ENCODE results near the gene SEL1L.

The SEL1L gene

GRCh38 chr14:81450100-81450531, 83.5 kb downstream of the SEL1L start (continued):
- no peak for TF ChIP-seq PBX3 (CRISPR knock-in tag; IDR thresholded peaks at IDR 0.05)
- no peak for TF ChIP-seq ZNF626 (tag by site-specific recombination; IDR thresholded peaks at IDR 0.05)
- no peak for TF ChIP-seq ZNF600 (tag by site-specific recombination; IDR thresholded peaks at IDR 0.05)
- TF ChIP-seq ZNF140 (tag by site-specific recombination; IDR thresholded peaks at IDR 0.05): no peak
- TF ChIP-seq PRDM2 (tag by site-specific recombination; IDR thresholded peaks at IDR 0.05; ENCODE audit: borderline replicate concordance): no peak
- TF ChIP-seq SP7 (tag by site-specific recombination; IDR thresholded peaks at IDR 0.05): no peak
- TF ChIP-seq ZNF335 (tag by site-specific recombination; conservative IDR thresholded peaks at IDR 0.05): no peak
- no peak for TF ChIP-seq CTCF (tag by site-specific recombination; IDR thresholded peaks at IDR 0.05)
- TF ChIP-seq SCRT1 (tag by site-specific recombination; IDR thresholded peaks at IDR 0.05; ENCODE audit: borderline replicate concordance): no peak
- no peak for TF ChIP-seq ZSCAN30 (tag by site-specific recombination; IDR thresholded peaks at IDR 0.05)
- TF ChIP-seq SP3 (tag by site-specific recombination; IDR thresholded peaks at IDR 0.05): no peak
- TF ChIP-seq ZNF2 (tag by site-specific recombination; IDR thresholded peaks at IDR 0.05): no peak
- TF ChIP-seq ZSCAN16 (tag by site-specific recombination; IDR thresholded peaks at IDR 0.05): no peak
- peak; percentile 24; the same call in 1 of the 2 replicates for TF ChIP-seq ZIC2 (tag by site-specific recombination; IDR thresholded peaks at IDR 0.05)
- no peak for TF ChIP-seq KLF8 (tag by site-specific recombination; IDR thresholded peaks at IDR 0.05)
- TF ChIP-seq ZNF560 (tag by site-specific recombination; IDR thresholded peaks at IDR 0.05; ENCODE audit: borderline replicate concordance): no peak
- TF ChIP-seq ZBTB21 (tag by site-specific recombination; IDR thresholded peaks at IDR 0.05): no peak
- peak; percentile 90 for TF ChIP-seq ZNF341 (tag by site-specific recombination; IDR thresholded peaks at IDR 0.05; ENCODE audit: low read depth)
- TF ChIP-seq ZNF394 (tag by site-specific recombination; IDR thresholded peaks at IDR 0.05; ENCODE audit: borderline replicate concordance): no peak
- TF ChIP-seq ZBTB8A (tag by site-specific recombination; IDR thresholded peaks at IDR 0.05): peak; percentile 29; the same call in 1 of the 2 replicates
- TF ChIP-seq GLIS2 (tag by site-specific recombination; IDR thresholded peaks at IDR 0.05): no peak
- TF ChIP-seq ZFP69B (tag by site-specific recombination; IDR thresholded peaks at IDR 0.05): no peak
- TF ChIP-seq ZNF501 (tag by site-specific recombination; IDR thresholded peaks at IDR 0.05): no peak
- TF ChIP-seq ZNF423 (tag by site-specific recombination; IDR thresholded peaks at IDR 0.05): no peak
- no peak for TF ChIP-seq ZNF404 (tag by site-specific recombination; IDR thresholded peaks at IDR 0.05)
- no peak for TF ChIP-seq ZNF670 (tag by site-specific recombination; IDR thresholded peaks at IDR 0.05; ENCODE audit: low read depth)
- no peak for TF ChIP-seq HOXA7 (CRISPR knock-in tag; IDR thresholded peaks at IDR 0.05; ENCODE audit: borderline replicate concordance)
- no peak for TF ChIP-seq ZNF596 (tag by site-specific recombination; IDR thresholded peaks at IDR 0.05)

All from HEK293 (cell line).